ENCODE data around the gene KCTD17. TPM values are rescaled to one million over a fixed set of nuclear protein-coding genes. Genes with fewer than 3 reads are reported as not detected.

KCTD17 gene
- total and polyA plus RNA-seq, 2 of the 13 experiments (the other 11 are each of a cell fraction or from before 2014, with no cell fraction given): 5.3 to 11.7 TPM

GRCh38 chr22:37023743-37024338, 27.7 kb upstream of the KCTD17 start (continued):
- peak; percentile 27; the same call in 1 of the 2 replicates for TF ChIP-seq HNF1A (IDR thresholded peaks at IDR 0.05; ENCODE audit: low read depth)
- 0 out of 2 replicates have a peak, but pooled peaks have one; percentile 39 for TF ChIP-seq HNF1A (CRISPR knock-in tag; IDR thresholded peaks at IDR 0.05; ENCODE audit: borderline replicate concordance)
- TF ChIP-seq HIVEP1 (CRISPR knock-in tag; IDR thresholded peaks at IDR 0.05): peak; percentile 74
- TF ChIP-seq, protein P1, sequence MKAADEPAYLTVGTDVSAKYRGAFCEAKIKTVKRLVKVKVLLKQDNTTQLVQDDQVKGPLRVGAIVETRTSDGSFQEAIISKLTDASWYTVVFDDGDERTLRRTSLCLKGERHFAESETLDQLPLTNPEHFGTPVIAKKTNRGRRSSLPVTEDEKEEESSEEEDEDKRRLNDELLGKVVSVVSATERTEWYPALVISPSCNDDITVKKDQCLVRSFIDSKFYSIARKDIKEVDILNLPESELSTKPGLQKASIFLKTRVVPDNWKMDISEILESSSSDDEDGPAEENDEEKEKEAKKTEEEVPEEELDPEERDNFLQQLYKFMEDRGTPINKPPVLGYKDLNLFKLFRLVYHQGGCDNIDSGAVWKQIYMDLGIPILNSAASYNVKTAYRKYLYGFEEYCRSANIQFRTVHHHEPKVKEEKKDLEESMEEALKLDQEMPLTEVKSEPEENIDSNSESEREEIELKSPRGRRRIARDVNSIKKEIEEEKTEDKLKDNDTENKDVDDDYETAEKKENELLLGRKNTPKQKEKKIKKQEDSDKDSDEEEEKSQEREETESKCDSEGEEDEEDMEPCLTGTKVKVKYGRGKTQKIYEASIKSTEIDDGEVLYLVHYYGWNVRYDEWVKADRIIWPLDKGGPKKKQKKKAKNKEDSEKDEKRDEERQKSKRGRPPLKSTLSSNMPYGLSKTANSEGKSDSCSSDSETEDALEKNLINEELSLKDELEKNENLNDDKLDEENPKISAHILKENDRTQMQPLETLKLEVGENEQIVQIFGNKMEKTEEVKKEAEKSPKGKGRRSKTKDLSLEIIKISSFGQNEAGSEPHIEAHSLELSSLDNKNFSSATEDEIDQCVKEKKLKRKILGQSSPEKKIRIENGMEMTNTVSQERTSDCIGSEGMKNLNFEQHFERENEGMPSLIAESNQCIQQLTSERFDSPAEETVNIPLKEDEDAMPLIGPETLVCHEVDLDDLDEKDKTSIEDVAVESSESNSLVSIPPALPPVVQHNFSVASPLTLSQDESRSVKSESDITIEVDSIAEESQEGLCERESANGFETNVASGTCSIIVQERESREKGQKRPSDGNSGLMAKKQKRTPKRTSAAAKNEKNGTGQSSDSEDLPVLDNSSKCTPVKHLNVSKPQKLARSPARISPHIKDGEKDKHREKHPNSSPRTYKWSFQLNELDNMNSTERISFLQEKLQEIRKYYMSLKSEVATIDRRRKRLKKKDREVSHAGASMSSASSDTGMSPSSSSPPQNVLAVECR (CRISPR knock-in tag; IDR thresholded peaks at IDR 0.05; ENCODE audit: borderline replicate concordance): peak; percentile 81
- 0 out of 2 replicates have a peak, but pooled peaks have one; percentile 60 for TF ChIP-seq HMGXB3 (CRISPR knock-in tag; IDR thresholded peaks at IDR 0.05; ENCODE audit: borderline replicate concordance)
- TF ChIP-seq ZZZ3 (CRISPR knock-in tag; IDR thresholded peaks at IDR 0.05; ENCODE audit: borderline replicate concordance): peak; percentile 31; the same call in 1 of the 2 replicates
- TF ChIP-seq ZNF350 (CRISPR knock-in tag; IDR thresholded peaks at IDR 0.05; ENCODE audit: borderline replicate concordance, low read depth): peak; percentile 60
- TF ChIP-seq CBX5 (CRISPR knock-in tag; IDR thresholded peaks at IDR 0.05; ENCODE audit: borderline replicate concordance): 0 out of 2 replicates have a peak, but pooled peaks have one; percentile 35
- no peak for TF ChIP-seq XRCC5 (optimal IDR thresholded peaks at IDR 0.05; ENCODE audit: low read length)
- TF ChIP-seq TBL1XR1 (IDR thresholded peaks at IDR 0.05; ENCODE audit: borderline replicate concordance, low read length, partially characterized antibody): peak; percentile 37
- peak; percentile 27; the same call in 1 of the 2 replicates for TF ChIP-seq RAD21 (CRISPR knock-in tag; IDR thresholded peaks at IDR 0.05)
- TF ChIP-seq MED13 (CRISPR knock-in tag; IDR thresholded peaks at IDR 0.05): 0 out of 2 replicates have a peak, but pooled peaks have one; percentile 37
- TF ChIP-seq NCOA5 (CRISPR knock-in tag; IDR thresholded peaks at IDR 0.05): no peak
- TF ChIP-seq ZNF556 (CRISPR knock-in tag; IDR thresholded peaks at IDR 0.05; ENCODE audit: borderline replicate concordance): peak; percentile 40; the same call in 1 of the 2 replicates
- TF ChIP-seq RXRA (CRISPR knock-in tag; IDR thresholded peaks at IDR 0.05): peak; percentile 91
